GM18873 (cell line): ENCODE data around the gene PCAT7.
"Not testable (repeated sequence)": the region's sequence is repeated elsewhere in the genome, so short reads cannot be mapped to it uniquely, and the experiment has no call there.

Experiments
- ATAC-seq: cut with Tn5 transposase; IDR thresholded peaks from one replicate; pipeline ENCODE4 v1.9.1; 2021; ENCODE audit warnings: mild to moderate bottlenecking, moderate library complexity, moderate number of reproducible peaks; ENCODE audit not compliant: unreplicated experiment, low FRiP score

Gene PCAT7

GRCh38 chr9:94560237-94560636, 5.4 kb downstream of the PCAT7 start:
- ATAC-seq, result no peak

GRCh38 chr9:94563548-94563947, 8.7 kb downstream of the PCAT7 start:
- ATAC-seq, result no peak

- not testable (repeated sequence) for ATAC-seq
Observed at GRCh38 chr9:94564279-94564678, 9.4 kb downstream of the PCAT7 start.

- no peak for ATAC-seq
Observed at GRCh38 chr9:94566550-94566949, 11.7 kb downstream of the PCAT7 start.

GRCh38 chr9:94567271-94567670, 12.4 kb downstream of the PCAT7 start:
- ATAC-seq, result no peak

GRCh38 chr9:94568250-94568889, 13.5 kb downstream of the PCAT7 start:
- no peak for ATAC-seq

GRCh38 chr9:94568972-94569712, 14.3 kb downstream of the PCAT7 start:
- no peak for ATAC-seq

- ATAC-seq, result no peak
Observed at GRCh38 chr9:94576131-94576530, 21.2 kb downstream of the PCAT7 start.

GRCh38 chr9:94577036-94577435, 22.2 kb downstream of the PCAT7 start:
- ATAC-seq, result no peak

GRCh38 chr9:94577571-94577970, 22.7 kb downstream of the PCAT7 start:
- ATAC-seq, result no peak

- ATAC-seq, result no peak
Observed at GRCh38 chr9:94581728-94582127, 26.8 kb downstream of the PCAT7 start.

GRCh38 chr9:94584555-94584954, 29.7 kb downstream of the PCAT7 start:
- no peak for ATAC-seq

GRCh38 chr9:94586316-94586715, 31.4 kb downstream of the PCAT7 start:
- no peak for ATAC-seq

GRCh38 chr9:94586814-94587213, 31.9 kb downstream of the PCAT7 start:
- ATAC-seq, result no peak

- no peak for ATAC-seq
Observed at GRCh38 chr9:94588681-94589080, 33.8 kb downstream of the PCAT7 start.

GRCh38 chr9:94591046-94591545, 36.2 kb downstream of the PCAT7 start:
- not testable (repeated sequence) for ATAC-seq

GRCh38 chr9:94591876-94592275, 37.0 kb downstream of the PCAT7 start:
- ATAC-seq, result no peak

- ATAC-seq, result not testable (repeated sequence)
Observed at GRCh38 chr9:94592683-94593082, 37.8 kb downstream of the PCAT7 start.

- no peak for ATAC-seq
Observed at GRCh38 chr9:94593459-94594345, 38.8 kb downstream of the PCAT7 start, which contains the start of gene FBP2. Gene FBP2 (minus strand): TSS chr9:94593824. CDS start chr9:94593726, 98 bp downstream.

GRCh38 chr9:94599102-94599501, 44.2 kb downstream of the PCAT7 start:
- ATAC-seq, result no peak

GRCh38 chr9:94600258-94600657, 45.4 kb downstream of the PCAT7 start:
- no peak for ATAC-seq
